ENCODE measurements around the gene CCDC57.

CCDC57 gene

GRCh38 chr17:82202981-82203380 lies 9.7 kb downstream of the CCDC57 start:
- Histone ChIP-seq H2BK120ac (ENCODE audit: low read depth, low read length) (no peak overlapping the region), H3K23ac (ENCODE audit: low read length) (no peak overlapping the region), H3K27me3 (ENCODE audit: insufficient read depth, low read length, poor library complexity) (no peaks in the 10 kb centered on the region), H3K27ac (ENCODE audit: low read depth, low read length) (no peak overlapping the region), H2BK5ac (ENCODE audit: low read length) (no peak overlapping the region), H3K9ac (ENCODE audit: low read length) (no peak overlapping the region), H3K56ac (ENCODE audit: low read length) (no peak overlapping the region), H3K4ac (ENCODE audit: low read depth, low read length) (no peak overlapping the region), H3K79me1 (ENCODE audit: low read length) (no peaks in the 10 kb centered on the region), H2BK15ac (replicated peaks; ENCODE audit: low read depth) (no peak overlapping the region), H3K79me2 (ENCODE audit: control insufficient read depth, insufficient read depth, low read length) (no peaks in the 10 kb centered on the region), H3K4me3 (ENCODE audit: low read length) (no peak overlapping the region), H3K4me2 (ENCODE audit: low read length) (no peak overlapping the region), H3K4me1 (ENCODE audit: control insufficient read depth, low read depth, low read length) (peaks cover 4% of the 10 kb centered on the region), H3K36me3 (ENCODE audit: control insufficient read depth, insufficient read depth, low read length) (no peaks in the 10 kb centered on the region), H2AK5ac (ENCODE audit: low read length) (no peak overlapping the region), H4K5ac (ENCODE audit: low read length) (no peak overlapping the region), H4K8ac (ENCODE audit: low read depth, low read length) (no peak overlapping the region), H3K18ac (ENCODE audit: low read length) (no peak overlapping the region)
- no peak for DNase-seq
- no CpG with 5 or more reads among the region's 10 CpGs for WGBS (ENCODE audit: extremely low coverage, insufficient coverage, low lambda C conversion rate)

GRCh38 chr17:82201498-82201910 lies 11.1 kb downstream of the CCDC57 start:
- no peak overlapping the region for H3K4ac ChIP-seq (ENCODE audit: low read depth, low read length)
- no peaks in the 10 kb centered on the region for H3K79me2 ChIP-seq (ENCODE audit: control insufficient read depth, insufficient read depth, low read length)
- H3K4me3 ChIP-seq (ENCODE audit: low read length), result no peak overlapping the region
- no peak overlapping the region for H4K5ac ChIP-seq (ENCODE audit: low read length)
- H3K27me3 ChIP-seq (ENCODE audit: insufficient read depth, low read length, poor library complexity), result no peaks in the 10 kb centered on the region
- H4K8ac ChIP-seq (ENCODE audit: low read depth, low read length), result no peak overlapping the region
- no peak overlapping the region for H3K27ac ChIP-seq (ENCODE audit: low read depth, low read length)
- no peak overlapping the region for H3K56ac ChIP-seq (ENCODE audit: low read length)
- H3K4me2 ChIP-seq (ENCODE audit: low read length), result no peak overlapping the region
- peaks cover 4% of the 10 kb centered on the region for H3K4me1 ChIP-seq (ENCODE audit: control insufficient read depth, low read depth, low read length)
- no peak overlapping the region for H2AK5ac ChIP-seq (ENCODE audit: low read length)
- no peaks in the 10 kb centered on the region for H3K79me1 ChIP-seq (ENCODE audit: low read length)
- H2BK120ac ChIP-seq (ENCODE audit: low read depth, low read length), result no peak overlapping the region
- no peak for DNase-seq
- WGBS (ENCODE audit: extremely low coverage, insufficient coverage, low lambda C conversion rate), result no CpG with 5 or more reads among the region's 23 CpGs
- H3K23ac ChIP-seq (ENCODE audit: low read length), result no peak overlapping the region
- H2BK5ac ChIP-seq (ENCODE audit: low read length), result no peak overlapping the region
- no peak overlapping the region for H3K18ac ChIP-seq (ENCODE audit: low read length)
- no peak overlapping the region for H3K9ac ChIP-seq (ENCODE audit: low read length)
- H2BK15ac ChIP-seq (replicated peaks; ENCODE audit: low read depth), result no peak overlapping the region
- H3K36me3 ChIP-seq (ENCODE audit: control insufficient read depth, insufficient read depth, low read length), result no peaks in the 10 kb centered on the region

GRCh38 chr17:82200743-82201497 lies 11.7 kb downstream of the CCDC57 start:
- no peak overlapping the region for H3K18ac ChIP-seq (ENCODE audit: low read length)
- H3K27me3 ChIP-seq (ENCODE audit: insufficient read depth, low read length, poor library complexity), result no peaks in the 10 kb centered on the region
- no peak overlapping the region for H3K4me3 ChIP-seq (ENCODE audit: low read length)
- no peak overlapping the region for H2BK5ac ChIP-seq (ENCODE audit: low read length)
- no peak overlapping the region for H2BK15ac ChIP-seq (replicated peaks; ENCODE audit: low read depth)
- H3K56ac ChIP-seq (ENCODE audit: low read length), result no peak overlapping the region
- H3K9ac ChIP-seq (ENCODE audit: low read length), result no peak overlapping the region
- no peaks in the 10 kb centered on the region for H3K79me1 ChIP-seq (ENCODE audit: low read length)
- DNase-seq, result no peak
- no peak overlapping the region for H2AK5ac ChIP-seq (ENCODE audit: low read length)
- no peak overlapping the region for H3K27ac ChIP-seq (ENCODE audit: low read depth, low read length)
- H3K4me2 ChIP-seq (ENCODE audit: low read length), result no peak overlapping the region
- H3K23ac ChIP-seq (ENCODE audit: low read length), result no peak overlapping the region
- no peaks in the 10 kb centered on the region for H3K79me2 ChIP-seq (ENCODE audit: control insufficient read depth, insufficient read depth, low read length)
- no peak overlapping the region for H3K4ac ChIP-seq (ENCODE audit: low read depth, low read length)
- H3K36me3 ChIP-seq (ENCODE audit: control insufficient read depth, insufficient read depth, low read length), result no peaks in the 10 kb centered on the region
- H2BK120ac ChIP-seq (ENCODE audit: low read depth, low read length), result no peak overlapping the region
- no peaks in the 10 kb centered on the region for H3K4me1 ChIP-seq (ENCODE audit: control insufficient read depth, low read depth, low read length)
- no peak overlapping the region for H4K8ac ChIP-seq (ENCODE audit: low read depth, low read length)
- H4K5ac ChIP-seq (ENCODE audit: low read length), result no peak overlapping the region
- no CpG with 5 or more reads among the region's 13 CpGs for WGBS (ENCODE audit: extremely low coverage, insufficient coverage, low lambda C conversion rate)

- no peaks in the 10 kb centered on the region for H3K4me1 ChIP-seq (ENCODE audit: control insufficient read depth, low read depth, low read length)
- H3K27ac ChIP-seq (ENCODE audit: low read depth, low read length), result no peak overlapping the region
- WGBS (ENCODE audit: extremely low coverage, insufficient coverage, low lambda C conversion rate), result no CpG with 5 or more reads among the region's 17 CpGs
- H3K27me3 ChIP-seq (ENCODE audit: insufficient read depth, low read length, poor library complexity), result no peaks in the 10 kb centered on the region
- H3K4me2 ChIP-seq (ENCODE audit: low read length), result no peak overlapping the region
- no peak overlapping the region for H3K56ac ChIP-seq (ENCODE audit: low read length)
- H3K79me2 ChIP-seq (ENCODE audit: control insufficient read depth, insufficient read depth, low read length), result no peaks in the 10 kb centered on the region
- no peak overlapping the region for H3K4ac ChIP-seq (ENCODE audit: low read depth, low read length)
- no peak overlapping the region for H2AK5ac ChIP-seq (ENCODE audit: low read length)
- no peak overlapping the region for H2BK5ac ChIP-seq (ENCODE audit: low read length)
- no peak overlapping the region for H2BK120ac ChIP-seq (ENCODE audit: low read depth, low read length)
- no peak overlapping the region for H3K4me3 ChIP-seq (ENCODE audit: low read length)
- H3K36me3 ChIP-seq (ENCODE audit: control insufficient read depth, insufficient read depth, low read length), result no peaks in the 10 kb centered on the region
- no peak overlapping the region for H3K23ac ChIP-seq (ENCODE audit: low read length)
- H2BK15ac ChIP-seq (replicated peaks; ENCODE audit: low read depth), result no peak overlapping the region
- no peak for DNase-seq
- no peak overlapping the region for H3K9ac ChIP-seq (ENCODE audit: low read length)
- H3K18ac ChIP-seq (ENCODE audit: low read length), result no peak overlapping the region
- H3K79me1 ChIP-seq (ENCODE audit: low read length), result no peaks in the 10 kb centered on the region
- H4K8ac ChIP-seq (ENCODE audit: low read depth, low read length), result no peak overlapping the region
- no peak overlapping the region for H4K5ac ChIP-seq (ENCODE audit: low read length)
Observed at GRCh38 chr17:82200135-82200534, 12.5 kb downstream of the CCDC57 start.

- no peaks in the 10 kb centered on the region for H3K4me1 ChIP-seq (ENCODE audit: control insufficient read depth, low read depth, low read length)
- no peak overlapping the region for H3K56ac ChIP-seq (ENCODE audit: low read length)
- no peak overlapping the region for H3K23ac ChIP-seq (ENCODE audit: low read length)
- H3K27me3 ChIP-seq (ENCODE audit: insufficient read depth, low read length, poor library complexity), result no peaks in the 10 kb centered on the region
- no peak overlapping the region for H2AK5ac ChIP-seq (ENCODE audit: low read length)
- H3K18ac ChIP-seq (ENCODE audit: low read length), result no peak overlapping the region
- H4K8ac ChIP-seq (ENCODE audit: low read depth, low read length), result no peak overlapping the region
- H3K4me2 ChIP-seq (ENCODE audit: low read length), result no peak overlapping the region
- H3K4me3 ChIP-seq (ENCODE audit: low read length), result no peak overlapping the region
- no peak overlapping the region for H3K27ac ChIP-seq (ENCODE audit: low read depth, low read length)
- no peaks in the 10 kb centered on the region for H3K36me3 ChIP-seq (ENCODE audit: control insufficient read depth, insufficient read depth, low read length)
- no peak for DNase-seq
- no peak overlapping the region for H2BK5ac ChIP-seq (ENCODE audit: low read length)
- no peak overlapping the region for H4K5ac ChIP-seq (ENCODE audit: low read length)
- no peak overlapping the region for H2BK120ac ChIP-seq (ENCODE audit: low read depth, low read length)
- no peaks in the 10 kb centered on the region for H3K79me1 ChIP-seq (ENCODE audit: low read length)
- no peaks in the 10 kb centered on the region for H3K79me2 ChIP-seq (ENCODE audit: control insufficient read depth, insufficient read depth, low read length)
- no CpG with 5 or more reads among the region's 12 CpGs for whole genome bisulfite sequencing (ENCODE audit: extremely low coverage, insufficient coverage, low lambda C conversion rate)
- no peak overlapping the region for H2BK15ac ChIP-seq (replicated peaks; ENCODE audit: low read depth)
- no peak overlapping the region for H3K4ac ChIP-seq (ENCODE audit: low read depth, low read length)
- no peak overlapping the region for H3K9ac ChIP-seq (ENCODE audit: low read length)
Observed at GRCh38 chr17:82199496-82199895, 13.1 kb downstream of the CCDC57 start.

GRCh38 chr17:82198092-82198491 lies 14.6 kb downstream of the CCDC57 start:
- Histone ChIP-seq H3K4me2 (ENCODE audit: low read length) (no peak overlapping the region), H3K9ac (ENCODE audit: low read length) (no peak overlapping the region), H3K36me3 (ENCODE audit: control insufficient read depth, insufficient read depth, low read length) (no peaks in the 10 kb centered on the region), H3K56ac (ENCODE audit: low read length) (no peak overlapping the region), H3K23ac (ENCODE audit: low read length) (no peak overlapping the region), H3K27ac (ENCODE audit: low read depth, low read length) (no peak overlapping the region), H3K18ac (ENCODE audit: low read length) (no peak overlapping the region), H4K8ac (ENCODE audit: low read depth, low read length) (no peak overlapping the region), H2AK5ac (ENCODE audit: low read length) (no peak overlapping the region), H3K79me1 (ENCODE audit: low read length) (no peaks in the 10 kb centered on the region), H3K79me2 (ENCODE audit: control insufficient read depth, insufficient read depth, low read length) (no peaks in the 10 kb centered on the region), H3K27me3 (ENCODE audit: insufficient read depth, low read length, poor library complexity) (no peaks in the 10 kb centered on the region), H2BK120ac (ENCODE audit: low read depth, low read length) (no peak overlapping the region), H3K4me1 (ENCODE audit: control insufficient read depth, low read depth, low read length) (no peaks in the 10 kb centered on the region), H2BK15ac (replicated peaks; ENCODE audit: low read depth) (no peak overlapping the region), H3K4me3 (ENCODE audit: low read length) (no peak overlapping the region), H3K4ac (ENCODE audit: low read depth, low read length) (no peak overlapping the region), H4K5ac (ENCODE audit: low read length) (no peak overlapping the region), H2BK5ac (ENCODE audit: low read length) (no peak overlapping the region)
- no CpG with 5 or more reads among the region's 4 CpGs for WGBS (ENCODE audit: extremely low coverage, insufficient coverage, low lambda C conversion rate)
- no peak for DNase-seq

Data from mesendoderm (in vitro differentiated cells).